ENCODE data around the gene RGS10.
"Not testable (repeated sequence)": the region's sequence is repeated elsewhere in the genome, so short reads cannot be mapped to it uniquely, and the experiment has no call there.

RGS10 gene

GRCh38 chr10:119539359-119539825 is 3.1 kb downstream of the RGS10 start:
- in situ Hi-C loops (cut with MboI; ENCODE audit: low sequenced_read_pairs), result no loop called here

GRCh38 chr10:119538632-119539358 is 3.7 kb downstream of the RGS10 start:
- in situ Hi-C loops (cut with MboI; ENCODE audit: low sequenced_read_pairs), result no loop called here

- in situ Hi-C loops (cut with MboI; ENCODE audit: low sequenced_read_pairs), result no loop called here
Measured at GRCh38 chr10:119537953-119538630, 4.4 kb downstream of the RGS10 start.

GRCh38 chr10:119536508-119537025 is 6.0 kb downstream of the RGS10 start:
- in situ Hi-C loops (cut with MboI; ENCODE audit: low sequenced_read_pairs), result no loop called here

GRCh38 chr10:119535837-119536507 is 6.5 kb downstream of the RGS10 start:
- in situ Hi-C loops (cut with MboI; ENCODE audit: low sequenced_read_pairs), result no loop called here

- in situ Hi-C loops (cut with MboI; ENCODE audit: low sequenced_read_pairs), result no loop called here
Measured at GRCh38 chr10:119535305-119535704, 7.2 kb downstream of the RGS10 start.

GRCh38 chr10:119533473-119533872 is 9.0 kb downstream of the RGS10 start:
- in situ Hi-C loops (cut with MboI; ENCODE audit: low sequenced_read_pairs), result no loop called here

GRCh38 chr10:119532791-119533190 is 9.7 kb downstream of the RGS10 start:
- in situ Hi-C loops (cut with MboI; ENCODE audit: low sequenced_read_pairs), result not testable (repeated sequence)

- in situ Hi-C loops (cut with MboI; ENCODE audit: low sequenced_read_pairs), result not testable (repeated sequence)
Measured at GRCh38 chr10:119532251-119532650, 10.3 kb downstream of the RGS10 start.

GRCh38 chr10:119531067-119531466 is 11.5 kb downstream of the RGS10 start:
- in situ Hi-C loops (cut with MboI; ENCODE audit: low sequenced_read_pairs), result no loop called here

- in situ Hi-C loops (cut with MboI; ENCODE audit: low sequenced_read_pairs), result not testable (repeated sequence)
Measured at GRCh38 chr10:119528663-119529237, 13.8 kb downstream of the RGS10 start.

- in situ Hi-C loops (cut with MboI; ENCODE audit: low sequenced_read_pairs), result no loop called here
Measured at GRCh38 chr10:119526621-119527592, 15.6 kb downstream of the RGS10 start.

- in situ Hi-C loops (cut with MboI; ENCODE audit: low sequenced_read_pairs), result no loop called here
Measured at GRCh38 chr10:119526149-119526548, 16.4 kb downstream of the RGS10 start.

GRCh38 chr10:119525116-119525515 is 17.4 kb downstream of the RGS10 start:
- in situ Hi-C loops (cut with MboI; ENCODE audit: low sequenced_read_pairs), result no loop called here

GRCh38 chr10:119524720-119525070 is 17.8 kb downstream of the RGS10 start:
- in situ Hi-C loops (cut with MboI; ENCODE audit: low sequenced_read_pairs), result no loop called here

- in situ Hi-C loops (cut with MboI; ENCODE audit: low sequenced_read_pairs), result no loop called here
Measured at GRCh38 chr10:119523895-119524719, 18.4 kb downstream of the RGS10 start.

GRCh38 chr10:119522747-119523426 is 19.6 kb downstream of the RGS10 start:
- in situ Hi-C loops (cut with MboI; ENCODE audit: low sequenced_read_pairs), result no loop called here

- in situ Hi-C loops (cut with MboI; ENCODE audit: low sequenced_read_pairs), result no loop called here
Measured at GRCh38 chr10:119521443-119522204, 20.9 kb downstream of the RGS10 start.

Measured in HL-60/S4 (cell line).